HepG2 (cell line): ENCODE data around the gene ZMYND8. TPM values are rescaled to one million over a fixed set of nuclear protein-coding genes. Genes with fewer than 3 reads are reported as not detected.
A peak's percentile ranks its signal among the peaks of the same experiment; 100 is the strongest.

Experiments
- BRCA1 ChIP-seq: sonication (generic); formaldehyde crosslinking; IDR thresholded peaks from 2 replicates; pipeline ENCODE4 v1.4.0; 2020; ENCODE audit warnings: missing genetic modification reagents
- JUN ChIP-seq: sonication (generic); formaldehyde crosslinking; IDR thresholded peaks from 2 replicates; pipeline ENCODE4 v1.4.0; 2020; ENCODE audit warnings: mild to moderate bottlenecking, missing genetic modification reagents
- NR3C1 ChIP-seq: sonication (generic); formaldehyde crosslinking; IDR thresholded peaks from 2 replicates; pipeline ENCODE4 v1.4.0; 2020; ENCODE audit warnings: missing genetic modification reagents
- PTBP1 ChIP-seq: fragments of 200-400 bp; formaldehyde crosslinking; IDR thresholded peaks from 2 replicates; pipeline ENCODE4 v1.6.1; 2018; ENCODE audit warnings: low read length, low read depth; ENCODE audit not compliant: poor library complexity, severe bottlenecking
- RAD51 ChIP-seq: fragments of 450-650 bp; IDR thresholded peaks from 2 replicates; pipeline ENCODE4 v1.6.1; 2016; ENCODE audit warnings: borderline replicate concordance
- RBFOX2 ChIP-seq: fragments of 200-400 bp; formaldehyde crosslinking; IDR thresholded peaks from 2 replicates; pipeline ENCODE4 v1.6.1; 2017; ENCODE audit warnings: low read depth, mild to moderate bottlenecking, low read length
- RFX5 ChIP-seq: IDR thresholded peaks from 2 replicates; pipeline ENCODE4 v1.6.1; 2011; ENCODE audit warnings: low read depth, low read length, improper control_type of control experiment
- SIX4 ChIP-seq: sonication (generic); formaldehyde crosslinking; IDR thresholded peaks from 2 replicates; pipeline ENCODE4 v1.4.0; 2020; ENCODE audit warnings: missing genetic modification reagents
- SMYD3 ChIP-seq: sonication (generic); formaldehyde crosslinking; IDR thresholded peaks from 2 replicates; pipeline ENCODE4 v1.8.1; 2023; ENCODE audit warnings: mild to moderate bottlenecking, missing genetic modification reagents
- ZC3H13 ChIP-seq: sonication (generic); formaldehyde crosslinking; IDR thresholded peaks from 2 replicates; pipeline ENCODE4 v1.8.1; 2023; ENCODE audit warnings: mild to moderate bottlenecking, missing genetic modification reagents, moderate library complexity
- ZNF589 ChIP-seq: sonication (generic); formaldehyde crosslinking; conservative IDR thresholded peaks from 2 replicates; pipeline ENCODE4 v1.8.0; 2022; ENCODE audit warnings: mild to moderate bottlenecking, moderate library complexity, missing genetic modification reagents
- ZNF644 ChIP-seq: IDR thresholded peaks from 2 replicates; pipeline ENCODE4 v1.6.1; 2016; ENCODE audit warnings: low read depth
- ZNF841 ChIP-seq: sonication (generic); formaldehyde crosslinking; IDR thresholded peaks from 2 replicates; pipeline ENCODE4 v1.8.1; 2023; ENCODE audit warnings: missing genetic modification reagents, borderline replicate concordance
- polyA plus RNA-seq, 8 experiments: library from polyadenylated mRNA; depleted of rRNA in 3 of 8; stranded (reverse) in 7 of 8; unstranded in 1 of 8; fragments of >200 nt; fragmentation: Illumina TruSeq in 4 of 8; extraction: Trizol in 4 of 8; gene quantifications; 2 replicates each; pipeline versions ENCODE4 v1.2.1 to v1.2.3, GENCODE V29; 2011 to 2016; ENCODE audit warnings: low read depth in 4 of 8, missing spikeins in 1 of 8, mixed read lengths in 1 of 8; ENCODE audit not compliant: insufficient read depth in 1 of 8
- total RNA-seq, 5 experiments: library from RNA; depleted of rRNA; stranded (reverse); fragments of >200 nt; fragmentation: Illumina TruSeq; extraction: Trizol; gene quantifications; 2 replicates each; pipeline ENCODE4 v1.2.3, GENCODE V29; 2016; ENCODE audit warnings: low read depth in 1 of 5
- TF ChIP-seq, protein P1 (sequence below): sonication (generic); formaldehyde crosslinking; IDR thresholded peaks from 2 replicates; pipeline ENCODE4 v1.4.0; 2020; ENCODE audit warnings: missing genetic modification reagents
- TF ChIP-seq, protein P2 (sequence below): sonication (generic); formaldehyde crosslinking; IDR thresholded peaks from 2 replicates; pipeline ENCODE4 v1.5.0; 2020; ENCODE audit warnings: missing genetic modification reagents, mild to moderate bottlenecking, borderline replicate concordance
- TF ChIP-seq, protein P3 (sequence below): IDR thresholded peaks from 2 replicates; pipeline ENCODE4 v1.6.1; 2016; ENCODE audit warnings: missing compliant biosample characterization, missing genetic modification reagents, borderline replicate concordance
- TF ChIP-seq, protein P4 (sequence below): sonication (generic); formaldehyde crosslinking; IDR thresholded peaks from 2 replicates; pipeline ENCODE4 v1.4.0; 2020; ENCODE audit warnings: missing genetic modification reagents, borderline replicate concordance
- TF ChIP-seq, protein P5 (sequence below): sonication (generic); formaldehyde crosslinking; IDR thresholded peaks from 2 replicates; pipeline ENCODE4 v1.5.0; 2020; ENCODE audit warnings: missing genetic modification reagents, mild to moderate bottlenecking, borderline replicate concordance
- TF ChIP-seq, protein P6 (sequence below): sonication (generic); formaldehyde crosslinking; conservative IDR thresholded peaks from 2 replicates; pipeline ENCODE4 v1.8.0; 2022; ENCODE audit warnings: missing genetic modification reagents

ZMYND8 gene
- total and polyA plus RNA-seq, 2 of the 13 experiments (the other 11 are each of a cell fraction or from before 2014, with no cell fraction given), result 53.9 to 84.7 TPM

DNA sequence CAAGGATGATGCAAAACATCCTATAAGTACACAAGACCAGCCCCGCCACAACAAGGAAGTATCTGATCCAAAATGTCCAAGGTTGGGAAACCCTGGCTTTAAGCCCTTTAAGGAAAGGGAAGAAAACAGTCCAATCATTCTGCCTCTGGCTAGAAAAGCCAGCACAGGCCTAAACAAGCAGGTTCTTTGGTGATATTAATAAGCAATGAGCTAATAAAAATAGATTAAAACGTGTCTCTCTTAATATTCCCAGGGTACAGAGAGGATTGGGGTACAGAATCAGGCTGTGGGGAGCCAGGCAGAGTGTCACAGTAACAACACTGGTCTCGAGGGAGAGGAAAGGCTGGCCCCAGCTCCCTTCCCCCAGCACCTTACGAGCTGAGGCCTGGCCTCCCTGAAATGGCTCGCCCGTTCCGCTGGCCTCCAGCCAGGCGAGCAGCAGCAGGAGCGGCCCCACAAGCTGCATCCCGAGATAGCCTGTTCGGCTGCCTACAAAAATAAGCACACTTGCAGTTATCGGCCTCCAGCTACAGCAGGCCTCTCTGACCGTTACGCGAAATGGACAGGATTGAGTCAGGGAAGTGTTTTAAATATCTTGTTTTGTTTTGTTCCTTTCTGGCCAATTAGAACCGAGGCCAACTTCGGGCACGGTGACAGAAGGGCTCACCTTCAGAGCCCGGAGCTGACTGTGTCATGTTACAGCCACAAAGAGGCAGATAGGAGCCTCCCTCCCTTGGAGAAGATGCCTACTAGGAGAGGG lies 4.0 kb upstream of the ZMYND8 start (continued):
- TF ChIP-seq, protein P1, sequence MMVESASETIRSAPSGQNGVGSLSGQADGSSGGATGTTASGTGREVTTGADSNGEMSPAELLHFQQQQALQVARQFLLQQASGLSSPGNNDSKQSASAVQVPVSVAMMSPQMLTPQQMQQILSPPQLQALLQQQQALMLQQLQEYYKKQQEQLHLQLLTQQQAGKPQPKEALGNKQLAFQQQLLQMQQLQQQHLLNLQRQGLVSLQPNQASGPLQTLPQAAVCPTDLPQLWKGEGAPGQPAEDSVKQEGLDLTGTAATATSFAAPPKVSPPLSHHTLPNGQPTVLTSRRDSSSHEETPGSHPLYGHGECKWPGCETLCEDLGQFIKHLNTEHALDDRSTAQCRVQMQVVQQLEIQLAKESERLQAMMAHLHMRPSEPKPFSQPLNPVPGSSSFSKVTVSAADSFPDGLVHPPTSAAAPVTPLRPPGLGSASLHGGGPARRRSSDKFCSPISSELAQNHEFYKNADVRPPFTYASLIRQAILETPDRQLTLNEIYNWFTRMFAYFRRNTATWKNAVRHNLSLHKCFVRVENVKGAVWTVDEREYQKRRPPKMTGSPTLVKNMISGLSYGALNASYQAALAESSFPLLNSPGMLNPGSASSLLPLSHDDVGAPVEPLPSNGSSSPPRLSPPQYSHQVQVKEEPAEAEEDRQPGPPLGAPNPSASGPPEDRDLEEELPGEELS (CRISPR knock-in tag), result peak; percentile 78
- TF ChIP-seq SIX4, result peak; percentile 96
- 0 out of 2 replicates have a peak, but pooled peaks have one; percentile 8 for TF ChIP-seq ZNF644
- TF ChIP-seq BRCA1, result 0 out of 2 replicates have a peak, but pooled peaks have one; percentile 3
- no peak for TF ChIP-seq PTBP1
- TF ChIP-seq RBFOX2, result peak; percentile 87
- TF ChIP-seq, protein P2, sequence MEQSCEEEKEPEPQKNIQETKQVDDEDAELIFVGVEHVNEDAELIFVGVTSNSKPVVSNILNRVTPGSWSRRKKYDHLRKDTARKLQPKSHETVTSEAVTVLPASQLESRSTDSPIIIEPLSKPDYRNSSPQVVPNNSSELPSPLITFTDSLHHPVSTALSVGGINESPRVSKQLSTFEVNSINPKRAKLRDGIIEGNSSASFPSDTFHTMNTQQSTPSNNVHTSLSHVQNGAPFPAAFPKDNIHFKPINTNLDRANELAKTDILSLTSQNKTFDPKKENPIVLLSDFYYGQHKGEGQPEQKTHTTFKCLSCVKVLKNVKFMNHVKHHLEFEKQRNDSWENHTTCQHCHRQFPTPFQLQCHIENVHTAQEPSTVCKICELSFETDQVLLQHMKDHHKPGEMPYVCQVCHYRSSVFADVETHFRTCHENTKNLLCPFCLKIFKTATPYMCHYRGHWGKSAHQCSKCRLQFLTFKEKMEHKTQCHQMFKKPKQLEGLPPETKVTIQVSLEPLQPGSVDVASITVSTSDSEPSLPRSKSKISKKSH (CRISPR knock-in tag), result peak; percentile 91
- peak; percentile 46; the same call in 1 of the 2 replicates for TF ChIP-seq JUN (CRISPR knock-in tag)
- TF ChIP-seq, protein P3, sequence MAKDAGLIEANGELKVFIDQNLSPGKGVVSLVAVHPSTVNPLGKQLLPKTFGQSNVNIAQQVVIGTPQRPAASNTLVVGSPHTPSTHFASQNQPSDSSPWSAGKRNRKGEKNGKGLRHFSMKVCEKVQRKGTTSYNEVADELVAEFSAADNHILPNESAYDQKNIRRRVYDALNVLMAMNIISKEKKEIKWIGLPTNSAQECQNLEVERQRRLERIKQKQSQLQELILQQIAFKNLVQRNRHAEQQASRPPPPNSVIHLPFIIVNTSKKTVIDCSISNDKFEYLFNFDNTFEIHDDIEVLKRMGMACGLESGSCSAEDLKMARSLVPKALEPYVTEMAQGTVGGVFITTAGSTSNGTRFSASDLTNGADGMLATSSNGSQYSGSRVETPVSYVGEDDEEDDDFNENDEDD (CRISPR knock-in tag), result peak; percentile 44; the same call in 1 of the 2 replicates
- TF ChIP-seq SMYD3, result peak; percentile 90; the same call in 1 of the 2 replicates
- TF ChIP-seq RAD51, result no peak
- no peak; the same call in 1 of the 2 replicates for TF ChIP-seq RFX5
- TF ChIP-seq ZC3H13 (CRISPR knock-in tag), result no peak; the same call in 1 of the 2 replicates
- TF ChIP-seq, protein P4, sequence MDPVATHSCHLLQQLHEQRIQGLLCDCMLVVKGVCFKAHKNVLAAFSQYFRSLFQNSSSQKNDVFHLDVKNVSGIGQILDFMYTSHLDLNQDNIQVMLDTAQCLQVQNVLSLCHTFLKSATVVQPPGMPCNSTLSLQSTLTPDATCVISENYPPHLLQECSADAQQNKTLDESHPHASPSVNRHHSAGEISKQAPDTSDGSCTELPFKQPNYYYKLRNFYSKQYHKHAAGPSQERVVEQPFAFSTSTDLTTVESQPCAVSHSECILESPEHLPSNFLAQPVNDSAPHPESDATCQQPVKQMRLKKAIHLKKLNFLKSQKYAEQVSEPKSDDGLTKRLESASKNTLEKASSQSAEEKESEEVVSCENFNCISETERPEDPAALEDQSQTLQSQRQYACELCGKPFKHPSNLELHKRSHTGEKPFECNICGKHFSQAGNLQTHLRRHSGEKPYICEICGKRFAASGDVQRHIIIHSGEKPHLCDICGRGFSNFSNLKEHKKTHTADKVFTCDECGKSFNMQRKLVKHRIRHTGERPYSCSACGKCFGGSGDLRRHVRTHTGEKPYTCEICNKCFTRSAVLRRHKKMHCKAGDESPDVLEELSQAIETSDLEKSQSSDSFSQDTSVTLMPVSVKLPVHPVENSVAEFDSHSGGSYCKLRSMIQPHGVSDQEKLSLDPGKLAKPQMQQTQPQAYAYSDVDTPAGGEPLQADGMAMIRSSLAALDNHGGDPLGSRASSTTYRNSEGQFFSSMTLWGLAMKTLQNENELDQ (CRISPR knock-in tag), result peak; percentile 86; the same call in 1 of the 2 replicates
- no peak; the same call in 1 of the 2 replicates for TF ChIP-seq ZNF589 (CRISPR knock-in tag)
- no peak for TF ChIP-seq NR3C1
- TF ChIP-seq, protein P5, sequence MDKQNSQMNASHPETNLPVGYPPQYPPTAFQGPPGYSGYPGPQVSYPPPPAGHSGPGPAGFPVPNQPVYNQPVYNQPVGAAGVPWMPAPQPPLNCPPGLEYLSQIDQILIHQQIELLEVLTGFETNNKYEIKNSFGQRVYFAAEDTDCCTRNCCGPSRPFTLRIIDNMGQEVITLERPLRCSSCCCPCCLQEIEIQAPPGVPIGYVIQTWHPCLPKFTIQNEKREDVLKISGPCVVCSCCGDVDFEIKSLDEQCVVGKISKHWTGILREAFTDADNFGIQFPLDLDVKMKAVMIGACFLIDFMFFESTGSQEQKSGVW, result no peak
- TF ChIP-seq, protein P6, sequence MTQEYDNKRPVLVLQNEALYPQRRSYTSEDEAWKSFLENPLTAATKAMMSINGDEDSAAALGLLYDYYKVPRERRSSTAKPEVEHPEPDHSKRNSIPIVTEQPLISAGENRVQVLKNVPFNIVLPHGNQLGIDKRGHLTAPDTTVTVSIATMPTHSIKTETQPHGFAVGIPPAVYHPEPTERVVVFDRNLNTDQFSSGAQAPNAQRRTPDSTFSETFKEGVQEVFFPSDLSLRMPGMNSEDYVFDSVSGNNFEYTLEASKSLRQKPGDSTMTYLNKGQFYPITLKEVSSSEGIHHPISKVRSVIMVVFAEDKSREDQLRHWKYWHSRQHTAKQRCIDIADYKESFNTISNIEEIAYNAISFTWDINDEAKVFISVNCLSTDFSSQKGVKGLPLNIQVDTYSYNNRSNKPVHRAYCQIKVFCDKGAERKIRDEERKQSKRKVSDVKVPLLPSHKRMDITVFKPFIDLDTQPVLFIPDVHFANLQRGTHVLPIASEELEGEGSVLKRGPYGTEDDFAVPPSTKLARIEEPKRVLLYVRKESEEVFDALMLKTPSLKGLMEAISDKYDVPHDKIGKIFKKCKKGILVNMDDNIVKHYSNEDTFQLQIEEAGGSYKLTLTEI (CRISPR knock-in tag), result no peak
- TF ChIP-seq ZNF841 (CRISPR knock-in tag), result no peak
